GM18505 (cell line): ENCODE data around the gene ZBTB44.

Experiments used
- ATAC-seq: cut with Tn5 transposase; IDR thresholded peaks from one replicate; pipeline ENCODE4 v1.9.1; 2021; ENCODE audit not compliant: unreplicated experiment
- POLR2A ChIP-seq: IDR thresholded peaks from 4 replicates; pipeline ENCODE4 v1.6.1; 2011; ENCODE audit warnings: borderline replicate concordance; ENCODE audit not compliant: insufficient read depth, insufficient read length; ENCODE audit errors: extremely low read depth

ZBTB44 gene

DNA sequence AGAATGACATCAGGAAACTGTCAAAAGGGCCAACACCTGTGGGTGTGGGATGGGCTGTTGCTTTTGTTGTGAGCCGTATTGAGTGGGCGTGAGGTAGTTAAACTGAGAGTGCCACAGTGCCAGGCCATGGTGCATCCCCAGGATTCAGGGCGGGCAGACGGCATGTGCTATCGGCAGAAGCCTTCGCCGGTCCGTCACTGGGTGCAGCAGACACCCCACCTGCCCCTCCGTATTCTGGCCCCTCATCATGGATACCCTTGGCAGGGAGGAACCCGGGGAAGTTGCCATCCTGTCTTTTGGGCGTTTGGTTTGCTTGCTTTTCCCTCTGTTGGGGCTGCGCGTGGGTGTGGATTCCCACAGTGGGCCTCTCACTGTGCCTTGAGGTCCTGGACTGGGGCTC, 127.6 kb downstream of the ZBTB44 start:
- ATAC-seq: no peak

DNA sequence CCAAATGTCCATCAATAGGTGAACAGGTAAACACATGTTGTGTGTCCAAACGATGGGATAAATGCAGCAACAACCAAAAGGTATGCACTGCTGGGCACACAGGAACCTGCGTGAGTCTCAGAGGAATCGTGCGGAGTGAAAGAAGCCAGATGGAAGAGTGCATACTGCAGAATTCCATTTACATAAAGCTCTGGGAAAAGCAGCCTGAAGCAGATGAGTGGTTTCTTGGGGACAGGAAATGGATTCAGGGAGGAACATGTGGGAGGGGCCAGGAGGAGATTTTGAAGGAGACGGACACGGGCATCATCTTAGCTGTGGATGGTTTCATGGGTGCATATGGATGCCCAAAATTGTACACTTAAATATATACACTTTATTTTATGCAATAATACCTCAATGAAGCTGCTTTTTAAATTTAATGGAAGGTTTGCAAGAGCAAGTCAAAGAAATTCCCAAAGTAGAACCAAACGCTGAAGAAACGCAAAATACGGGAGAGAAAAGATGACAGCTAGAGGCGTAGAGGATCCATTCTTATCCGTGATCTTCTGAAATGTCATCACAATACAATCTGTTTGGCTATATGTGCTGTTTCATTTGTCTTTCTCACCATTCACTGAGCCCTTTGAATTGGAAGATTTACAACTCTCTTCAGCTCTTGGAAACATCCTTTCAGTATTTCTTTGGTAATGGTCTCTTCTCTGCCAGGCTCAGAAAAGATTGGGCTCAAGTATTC, 130.7 kb downstream of the ZBTB44 start:
- no peak for ATAC-seq
- TF ChIP-seq POLR2A: no peak

More for the DNA sequence above, 127.6 kb downstream of the ZBTB44 start:
- TF ChIP-seq POLR2A: no peak

DNA sequence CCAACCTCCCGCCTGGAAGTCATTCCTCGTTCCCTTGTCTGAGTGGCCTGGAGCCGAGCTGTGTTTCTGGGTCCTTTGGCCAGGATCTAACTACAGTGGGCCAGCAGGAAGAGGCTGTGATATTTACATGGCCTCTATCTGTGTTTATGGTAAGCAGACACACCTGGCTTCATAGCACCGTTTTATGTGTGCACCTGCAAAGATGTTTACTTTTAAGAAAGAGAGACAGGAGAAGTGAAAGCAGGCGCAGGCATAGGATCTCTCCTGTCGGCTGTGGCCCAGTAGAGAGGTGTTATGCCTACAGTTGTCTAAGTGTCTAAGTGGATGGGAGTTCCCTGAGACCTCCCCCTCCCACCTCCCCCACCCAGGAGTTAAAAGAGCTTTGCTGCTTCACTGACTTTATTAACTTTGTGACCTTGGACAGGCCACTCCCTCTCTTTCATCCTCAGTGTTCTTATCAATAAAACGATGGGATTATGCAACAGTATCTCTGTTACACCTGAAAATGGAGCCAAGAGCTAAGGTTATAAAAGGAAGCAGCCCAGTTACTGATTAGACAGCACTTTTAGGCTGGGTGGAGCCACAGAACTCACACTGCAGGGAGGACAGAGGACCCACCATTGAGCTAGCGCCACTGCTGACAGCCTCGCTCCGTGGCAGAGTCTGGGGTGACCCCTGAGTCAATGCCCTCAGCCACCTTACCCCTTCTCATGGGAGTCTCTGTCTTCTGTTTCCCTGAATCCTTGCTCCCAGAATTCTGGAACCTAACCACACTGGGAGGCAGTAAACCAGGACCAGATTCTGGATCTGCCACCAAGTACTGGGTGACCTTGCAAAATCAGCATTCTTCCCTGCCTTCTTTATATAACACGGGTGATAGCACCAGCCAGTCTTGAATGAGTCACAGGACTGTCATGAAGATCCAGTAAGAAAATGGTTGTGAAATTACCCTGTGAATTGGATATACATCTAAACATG, 133.1 kb downstream of the ZBTB44 start:
- no peak for TF ChIP-seq POLR2A
- peak; percentile 63 for ATAC-seq

DNA sequence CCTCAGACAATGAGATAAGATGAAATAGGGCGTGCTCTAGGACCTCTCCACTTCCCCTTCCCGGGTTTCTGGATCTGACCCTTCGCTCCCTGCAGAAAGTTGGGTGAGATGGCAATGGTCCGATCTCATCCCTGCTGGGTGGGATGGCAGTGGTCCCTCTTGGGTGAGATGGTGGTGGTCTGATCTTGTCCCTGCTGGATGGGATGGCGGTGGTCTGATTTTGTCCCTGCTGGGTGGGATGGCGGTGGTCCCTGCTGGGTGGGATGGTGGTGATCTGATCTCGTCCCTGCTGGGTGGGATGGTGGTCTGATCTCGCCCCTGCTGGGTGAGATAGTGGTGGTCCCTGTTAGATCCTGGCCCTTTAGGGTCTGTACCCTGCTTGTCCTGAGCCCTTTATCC, 133.8 kb downstream of the ZBTB44 start:
- ATAC-seq: peak; percentile 12
- TF ChIP-seq POLR2A: no peak

DNA sequence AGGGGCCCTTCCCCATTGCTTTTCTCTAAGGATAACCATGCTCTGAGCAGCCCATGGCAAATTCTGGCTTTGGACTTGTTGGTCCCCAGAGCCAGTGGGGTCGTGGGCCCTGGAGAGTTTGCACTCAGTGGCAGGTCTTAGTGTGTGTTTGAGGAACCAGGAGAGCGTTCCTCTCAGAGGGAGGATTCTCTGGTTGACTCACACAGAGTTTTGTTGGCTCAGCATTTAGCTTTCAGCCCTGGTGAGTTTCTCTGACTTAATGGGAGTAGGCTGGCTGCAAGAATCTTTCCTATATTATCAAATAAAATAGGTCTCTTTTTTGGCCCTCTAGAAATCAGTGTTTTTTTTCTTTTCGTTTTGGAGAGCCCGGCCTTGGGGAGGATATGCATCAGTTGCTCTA, 134.2 kb downstream of the ZBTB44 start:
- ATAC-seq: peak; percentile 55
- TF ChIP-seq POLR2A: no peak

DNA sequence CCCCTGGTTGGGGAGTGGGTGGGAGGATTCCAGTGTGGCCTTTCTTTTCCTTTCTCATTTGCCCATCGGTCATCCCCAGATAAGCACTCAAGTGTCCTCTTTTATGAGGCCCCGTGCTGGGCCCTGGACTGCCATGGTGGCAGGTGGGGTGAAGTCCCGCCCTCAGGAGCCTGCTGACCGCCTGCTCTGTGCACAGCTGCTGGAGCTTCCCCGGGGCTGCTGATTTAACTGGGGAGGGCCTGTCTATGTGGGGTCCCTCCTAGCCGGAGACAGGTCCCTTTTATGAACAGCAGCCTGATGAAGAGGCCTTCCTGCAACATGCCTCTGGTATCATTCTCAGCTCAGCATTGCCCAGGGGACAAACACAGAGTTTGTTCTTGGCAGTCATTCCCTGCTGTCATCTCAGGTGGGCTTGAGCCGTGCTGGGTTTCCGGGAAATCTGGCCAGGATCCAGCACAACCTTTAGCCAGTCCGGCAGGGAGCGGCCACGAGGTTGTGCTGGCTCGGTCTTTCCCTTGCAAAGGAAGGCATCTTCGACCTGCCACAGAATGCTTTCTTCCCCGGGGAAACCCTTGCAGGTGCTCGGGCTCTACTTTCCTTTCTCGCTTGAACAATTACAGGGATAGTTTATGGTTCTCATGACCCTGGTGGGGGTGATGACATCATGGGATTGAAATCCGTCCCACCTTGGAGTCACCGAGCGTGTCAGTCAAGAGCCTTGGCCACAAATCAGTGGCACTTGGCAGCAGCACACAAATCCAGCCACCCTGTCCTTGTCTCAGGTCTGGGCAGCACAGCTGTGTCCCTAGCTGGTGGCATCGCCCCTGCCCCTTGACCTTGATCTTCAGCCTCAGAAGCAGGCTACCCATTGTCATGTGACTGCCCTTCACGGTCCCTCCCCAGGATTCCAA, 135.1 kb downstream of the ZBTB44 start:
- TF ChIP-seq POLR2A: no peak
- ATAC-seq: no peak

DNA sequence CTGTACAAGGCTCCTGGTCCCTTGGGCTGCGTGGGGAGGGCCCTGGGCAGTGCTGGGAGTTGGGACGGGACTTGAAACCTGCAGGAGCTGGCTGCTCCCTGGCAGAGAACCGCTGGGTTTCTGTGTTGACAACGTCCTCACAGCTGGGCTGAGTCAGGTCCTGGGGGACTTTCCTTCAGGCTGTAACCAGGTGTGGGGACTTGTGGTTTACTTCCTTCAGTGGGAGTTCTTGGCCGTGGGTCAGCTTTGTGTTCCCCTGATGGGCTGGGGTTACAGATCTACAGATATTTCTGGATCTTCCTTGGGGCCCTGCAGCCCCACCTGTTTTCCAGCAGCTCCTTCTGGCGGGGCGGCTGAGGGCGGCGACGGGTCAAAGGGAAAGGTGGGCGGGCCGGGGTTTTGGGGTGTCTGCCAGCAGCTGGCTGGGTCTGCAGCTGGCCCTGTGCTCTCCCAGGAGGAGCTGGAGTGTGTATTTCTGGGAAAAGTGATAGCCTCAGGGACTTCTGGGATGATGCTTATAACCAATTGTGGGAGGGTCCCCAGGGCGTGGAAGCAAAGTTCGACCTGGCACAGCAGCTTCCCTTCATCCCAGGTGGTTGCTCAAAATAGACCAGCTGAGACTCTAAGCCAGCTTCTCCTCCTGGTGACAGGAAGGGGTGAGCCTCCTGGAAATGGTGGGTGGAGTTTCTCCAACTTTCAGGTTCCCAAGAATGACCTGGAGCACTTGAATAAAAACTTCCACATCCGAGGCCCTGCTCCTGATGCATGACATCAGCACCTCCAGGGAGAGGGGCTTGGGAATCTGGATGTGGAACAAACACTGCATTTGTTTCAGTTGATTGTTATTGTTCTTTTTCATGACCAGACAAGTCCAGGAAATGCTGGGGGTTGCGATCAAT, 136.0 kb downstream of the ZBTB44 start:
- no peak for TF ChIP-seq POLR2A
- no peak for ATAC-seq

DNA sequence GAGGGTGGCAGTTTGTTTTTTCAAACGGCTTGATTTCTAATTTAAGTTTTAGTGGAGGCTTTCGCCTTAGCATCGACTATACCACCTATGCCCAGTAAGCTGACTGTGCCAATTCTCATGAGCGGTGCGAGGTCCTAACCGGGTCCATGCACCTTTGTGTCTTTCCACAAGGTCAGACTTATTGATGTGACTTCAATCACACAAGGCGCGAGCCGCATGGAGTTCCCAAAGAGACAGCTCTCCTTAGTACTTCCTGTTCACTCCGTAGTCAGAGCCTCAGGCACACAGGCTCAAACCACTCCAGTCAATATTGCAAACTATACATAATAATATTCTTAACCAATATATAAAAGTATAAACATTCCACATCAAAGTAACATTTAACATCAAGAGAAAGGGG, 136.9 kb downstream of the ZBTB44 start:
- ATAC-seq: no peak
- TF ChIP-seq POLR2A: no peak
